Putamen (tissue), 1 donor: ENCODE results near the gene SYCP2L.
"Not testable (repeated sequence)": the region's sequence is repeated elsewhere in the genome, so short reads cannot be mapped to it uniquely, and the experiment has no call there.

Experiments
- DNase-seq: peaks from one replicate; pipeline ENCODE4 v3.0.0-alpha.2; 2016; ENCODE audit warnings: low spot score

SYCP2L gene

DNA sequence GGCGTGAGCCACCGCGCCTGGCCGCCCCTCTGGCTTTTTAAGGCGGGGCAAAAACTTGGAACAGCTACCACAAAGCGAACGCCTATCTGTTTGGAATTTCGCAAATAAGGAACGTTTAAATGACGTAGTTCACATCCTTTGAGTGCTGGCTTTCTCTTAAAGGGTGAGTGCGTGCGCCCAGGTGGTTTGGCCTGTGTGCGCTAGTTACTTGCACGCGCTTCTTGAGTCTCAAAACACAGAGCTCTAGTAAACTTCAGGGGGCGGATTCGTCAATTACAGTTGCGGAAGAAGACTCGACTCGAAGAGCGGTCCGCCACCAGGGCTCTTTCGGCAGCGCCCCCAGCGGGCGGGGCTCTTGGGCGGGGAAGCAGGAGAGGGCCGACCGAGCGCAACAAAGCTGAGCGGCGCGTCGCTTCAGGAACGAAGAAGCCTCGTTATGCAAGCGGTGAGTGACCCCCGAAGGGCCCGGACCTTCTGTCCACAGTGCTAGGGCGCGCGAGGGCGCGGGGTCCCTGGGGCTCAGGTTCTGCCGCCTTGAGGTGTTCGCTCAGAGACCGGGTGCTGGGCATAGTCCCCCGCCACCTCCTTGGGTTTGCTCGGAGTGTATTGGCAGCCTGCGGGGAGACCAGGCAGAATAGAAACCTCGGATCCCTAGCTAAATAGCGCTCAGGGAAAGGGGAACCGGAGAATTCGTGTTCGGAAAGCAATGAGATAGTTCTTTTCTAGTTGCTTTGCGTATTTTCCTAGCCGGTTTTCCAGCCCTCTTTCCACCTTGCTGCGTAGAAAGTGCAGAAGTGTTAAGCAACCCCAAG is at the start of gene SYCP2L:
Gene SYCP2L (plus strand): TSS at position 362 of the 812 bp plus-strand sequence. CDS start 75 bp downstream, at position 437.
- DNase-seq: no peak

- DNase-seq: no peak
Observed at GRCh38 chr6:10837622-10837994, 49.2 kb upstream of the SYCP2L start.

GRCh38 chr6:10837995-10838793 is 48.7 kb upstream of the SYCP2L start, which contains the start of gene MAK:
Gene MAK (minus strand): TSS chr6:10838539. CDS start chr6:10830648, 7,891 bp downstream.
- peak; percentile 82 for DNase-seq

DNA sequence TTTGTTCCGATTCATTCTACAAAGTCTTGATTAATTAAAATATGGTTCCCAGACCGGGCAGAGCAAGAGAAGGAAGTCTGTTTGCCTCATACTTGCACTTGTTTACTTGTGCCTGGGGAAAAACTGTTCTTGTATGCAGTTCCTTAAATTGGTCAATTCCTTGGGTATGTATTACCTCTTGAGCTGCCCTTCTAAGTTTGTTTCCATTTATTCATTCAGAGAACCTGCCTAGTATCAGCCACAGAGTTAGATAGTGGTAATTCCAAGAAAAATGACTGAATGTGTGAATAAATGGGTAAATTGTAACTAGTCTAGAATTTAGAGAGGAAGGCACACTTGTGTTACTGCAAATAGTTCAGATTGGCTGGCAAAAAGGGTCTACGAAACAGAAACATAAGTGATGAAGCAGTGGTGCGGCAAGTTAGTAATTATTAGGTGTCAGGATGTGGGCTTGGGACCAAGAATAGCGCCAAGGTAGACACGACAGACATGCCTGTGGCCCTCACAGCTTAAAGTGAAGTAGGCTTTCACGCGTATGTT is 48.0 kb upstream of the SYCP2L start:
- DNase-seq: no peak

- DNase-seq: no peak
Observed at GRCh38 chr6:10843554-10843953, 43.3 kb upstream of the SYCP2L start.

DNA sequence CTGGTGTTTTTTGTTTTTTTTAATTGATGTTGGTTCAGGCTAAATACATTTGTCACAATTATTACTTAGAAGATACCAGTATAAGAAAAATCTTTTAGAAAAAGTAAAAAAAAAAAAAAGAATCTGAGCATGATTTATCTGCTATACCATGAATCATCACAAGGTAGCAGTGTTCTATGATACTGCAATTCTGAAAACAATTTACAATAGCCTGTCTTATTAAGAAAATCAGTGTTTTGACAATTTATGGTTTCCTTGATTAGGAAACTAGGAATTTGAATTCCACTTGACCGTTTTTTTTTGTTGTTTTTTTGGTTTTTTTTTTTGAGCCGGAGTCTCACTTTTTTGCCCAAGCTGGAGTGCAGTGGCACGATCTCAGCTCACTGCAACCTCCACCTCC is 39.2 kb upstream of the SYCP2L start:
- DNase-seq: no peak

DNA sequence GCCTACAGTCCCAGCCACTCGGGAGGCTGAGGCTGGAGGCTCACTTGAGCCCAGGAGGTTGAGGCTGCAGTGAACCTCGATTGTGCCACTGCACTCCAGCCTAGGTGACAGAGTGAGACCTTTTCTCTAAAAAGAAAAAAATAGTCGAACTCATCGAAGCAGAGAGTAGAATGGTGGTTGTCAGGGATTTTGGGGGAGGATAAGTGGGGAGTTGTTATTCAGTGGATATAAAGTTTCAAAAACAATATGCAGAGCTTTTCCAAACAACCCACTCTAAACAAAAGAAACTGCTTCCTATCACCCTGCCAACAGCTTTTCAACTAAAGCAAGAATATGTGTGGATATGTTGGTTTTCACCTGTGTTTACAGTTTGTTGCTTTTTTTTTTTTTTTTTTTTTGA is 37.0 kb upstream of the SYCP2L start:
- DNase-seq: no peak

- no peak for DNase-seq
Observed at GRCh38 chr6:10850728-10851127, 36.1 kb upstream of the SYCP2L start.

- DNase-seq: no peak
Observed at GRCh38 chr6:10852361-10852960, 34.4 kb upstream of the SYCP2L start.

- not testable (repeated sequence) for DNase-seq
Observed at GRCh38 chr6:10853849-10854300, 33.0 kb upstream of the SYCP2L start.

DNA sequence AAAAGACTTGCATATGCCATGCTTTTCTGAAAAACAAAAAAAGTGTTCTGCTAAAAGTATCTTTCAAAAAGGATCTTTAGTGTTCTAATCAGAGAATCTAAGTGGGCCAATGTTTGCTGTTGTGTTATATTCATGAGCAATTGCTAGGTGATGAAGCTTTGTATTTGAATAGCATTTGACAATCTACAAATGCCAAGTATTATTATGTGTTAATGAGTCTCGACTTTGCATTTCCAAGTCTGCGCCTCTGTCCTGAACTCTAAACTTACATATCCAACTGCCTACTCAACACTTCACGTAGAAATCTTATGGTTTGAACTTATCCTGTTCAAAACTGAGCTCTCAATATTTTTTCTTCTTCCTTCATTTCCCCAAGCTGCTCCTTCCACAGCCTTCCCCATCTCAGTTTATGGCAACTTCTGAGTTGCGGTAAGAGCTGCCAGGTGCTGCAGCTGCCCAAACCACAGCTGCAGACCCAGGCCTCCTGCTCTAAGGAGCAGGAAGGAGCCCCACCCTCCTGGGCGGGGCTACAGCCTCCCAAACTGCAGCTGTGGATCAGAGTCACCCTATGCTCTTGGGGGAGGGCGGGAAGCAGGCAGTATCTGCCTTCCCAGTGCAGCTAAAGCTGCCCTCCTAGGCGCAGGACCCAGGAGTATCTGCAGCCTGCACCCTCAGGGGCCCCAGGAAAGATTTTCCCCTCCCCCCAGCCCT is 31.8 kb upstream of the SYCP2L start:
- no peak for DNase-seq

GRCh38 chr6:10857259-10857658 is 29.6 kb upstream of the SYCP2L start:
- DNase-seq: no peak

GRCh38 chr6:10861086-10861485 is 25.8 kb upstream of the SYCP2L start:
- DNase-seq: no peak

DNA sequence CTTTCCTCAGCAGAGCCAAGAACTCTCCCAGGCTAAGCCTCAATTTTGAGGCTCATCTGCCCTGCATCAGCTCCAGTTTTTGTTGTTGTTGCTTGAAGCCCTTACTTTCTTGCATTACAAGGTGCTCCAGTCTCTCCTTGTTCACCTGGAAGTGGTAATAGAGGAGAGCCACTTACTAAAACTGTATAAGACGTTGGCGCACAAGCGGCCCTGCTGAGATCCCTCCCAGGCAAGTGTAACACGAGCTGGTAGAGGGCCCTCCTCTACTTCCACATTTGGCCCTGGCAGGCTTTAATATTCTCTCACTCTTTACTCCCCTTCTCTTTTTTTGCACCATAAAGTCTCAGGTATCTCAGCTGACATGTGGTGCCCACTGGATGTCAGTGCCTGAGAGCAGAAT is 24.5 kb upstream of the SYCP2L start:
- no peak for DNase-seq

GRCh38 chr6:10863031-10863430 is 23.8 kb upstream of the SYCP2L start:
- DNase-seq: not testable (repeated sequence)

DNA sequence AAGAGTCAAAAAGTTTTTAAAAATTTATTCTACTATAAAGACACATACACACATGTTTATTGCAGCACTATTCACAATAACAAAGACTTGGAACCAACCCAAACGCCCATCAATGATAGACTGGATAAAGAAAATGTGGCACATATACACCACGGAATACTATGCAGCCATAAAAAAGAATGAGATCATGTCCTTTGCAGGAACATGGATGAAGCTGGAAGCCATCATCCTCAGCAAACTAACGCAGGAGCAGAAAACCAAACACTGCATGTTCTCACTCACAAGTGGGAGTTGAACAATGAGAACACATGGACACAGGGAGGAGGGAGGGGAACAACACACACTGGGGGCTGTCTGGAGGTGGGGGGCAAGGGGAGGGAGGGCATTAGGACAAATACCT is 20.1 kb upstream of the SYCP2L start:
- DNase-seq: not testable (repeated sequence)

DNA sequence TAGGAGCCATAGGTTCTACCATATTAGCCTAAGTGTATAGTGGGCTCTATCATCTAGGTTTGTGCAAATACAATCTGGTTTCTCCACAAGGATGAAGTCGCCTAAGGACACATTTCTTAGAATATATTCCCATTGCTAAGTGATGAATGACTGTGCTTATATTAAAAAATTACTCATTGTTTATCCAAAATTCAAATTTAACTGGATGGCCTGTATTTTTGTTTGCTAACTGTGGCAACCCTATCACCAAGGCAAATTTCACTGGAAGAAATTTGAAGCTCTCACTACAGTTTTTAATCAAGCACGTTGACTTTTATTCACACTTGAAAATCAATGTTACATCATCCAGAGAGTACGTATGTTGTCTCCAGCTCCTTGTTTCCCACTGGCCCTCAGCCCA is 18.9 kb upstream of the SYCP2L start:
- no peak for DNase-seq

DNA sequence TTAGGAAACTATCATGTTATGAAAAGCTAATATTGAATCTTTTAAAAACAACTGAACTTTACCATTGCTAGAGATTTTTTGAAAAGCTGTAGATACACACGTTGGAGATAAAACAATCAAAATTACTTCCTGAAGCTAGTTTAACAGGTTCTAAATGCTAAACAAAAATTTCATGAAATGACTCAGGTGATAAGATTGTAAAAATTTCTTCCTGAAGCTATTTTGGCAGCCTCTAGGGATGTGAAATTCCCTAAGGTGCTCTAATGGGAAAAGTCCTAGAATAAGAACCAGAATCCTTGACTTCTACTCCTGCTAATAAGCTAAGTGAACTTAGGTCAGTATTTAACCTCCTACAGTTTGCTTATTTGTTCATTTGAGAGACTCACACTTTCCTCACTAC is 13.5 kb upstream of the SYCP2L start:
- DNase-seq: no peak

GRCh38 chr6:10874207-10874606 is 12.6 kb upstream of the SYCP2L start:
- DNase-seq: no peak

- DNase-seq: no peak
Observed at GRCh38 chr6:10875026-10875425, 11.8 kb upstream of the SYCP2L start.

DNA sequence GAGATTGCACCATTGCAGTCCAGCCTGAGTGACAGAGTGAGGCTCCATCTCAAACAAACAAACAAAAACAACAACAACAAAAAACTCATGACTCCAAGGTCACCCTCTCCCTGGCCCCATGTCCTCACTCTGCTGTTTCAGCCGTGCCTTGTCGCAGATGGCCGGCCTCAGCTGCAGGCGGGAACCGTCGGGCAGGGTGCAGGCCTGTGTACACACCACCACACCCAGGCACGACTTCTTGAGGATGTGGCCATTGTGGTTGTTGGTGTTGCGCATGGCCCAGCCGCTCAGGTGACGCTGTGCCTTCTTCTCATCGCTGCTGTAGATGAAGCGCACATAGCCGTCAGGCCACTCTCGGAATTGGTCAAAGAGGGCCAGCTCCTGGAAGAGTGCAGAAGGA is 9.8 kb upstream of the SYCP2L start:
- DNase-seq: no peak

DNA sequence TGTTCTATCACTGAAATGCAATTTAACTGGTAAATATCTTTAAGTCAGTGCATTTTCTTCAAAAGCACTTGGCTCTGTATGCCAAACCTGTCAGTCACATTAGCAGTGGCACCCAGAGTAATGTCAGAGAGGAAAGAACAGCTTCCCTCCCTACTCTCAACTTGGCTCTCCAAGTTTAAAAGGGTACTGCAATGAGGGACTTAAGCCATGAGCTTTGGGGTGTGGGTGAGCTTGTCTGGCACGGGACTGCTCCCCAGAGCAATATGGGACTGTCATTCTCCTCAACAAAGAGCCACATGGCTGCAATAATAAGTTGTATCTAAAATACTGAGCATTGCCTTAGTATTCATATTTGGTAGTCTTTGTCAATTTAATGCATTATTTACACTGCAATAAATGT is 9.0 kb upstream of the SYCP2L start:
- DNase-seq: no peak
